ENCODE results near the gene YRDC.

The YRDC gene

GRCh38 chr1:37845049-37845646, 37.1 kb upstream of the YRDC start:
- H3K9ac ChIP-seq (ENCODE audit: low read depth, low read length, poor library complexity, severe bottlenecking): no peak overlapping the region
- no peak overlapping the region for H3K4me2 ChIP-seq (ENCODE audit: low read depth, low read length, poor library complexity, severe bottlenecking)
- peaks cover 9% of the 10 kb centered on the region; the same call in 1 of the 2 replicates for H3K36me3 ChIP-seq (ENCODE audit: insufficient read depth, low read length)
- TF ChIP-seq CTCF (conservative IDR thresholded peaks at IDR 0.05; ENCODE audit: low read length) (no peak), EZH2phosphoT487 (IDR thresholded peaks at IDR 0.05; ENCODE audit: borderline replicate concordance) (no peak)
- peaks cover 32% of the 10 kb centered on the region; the same call in 1 of the 2 replicates for H3K79me2 ChIP-seq (ENCODE audit: insufficient read depth, low read length)
- no peak overlapping the region for H2AFZ ChIP-seq (ENCODE audit: low read length)
- H3K4me3 ChIP-seq (ENCODE audit: low read length, poor library complexity, severe bottlenecking): no peak overlapping the region
- no peaks in the 10 kb centered on the region for H3K9me3 ChIP-seq (ENCODE audit: insufficient read depth, low read depth, low read length)
- H4K20me1 ChIP-seq (ENCODE audit: insufficient read depth, low read length, poor library complexity, severe bottlenecking): no peaks in the 10 kb centered on the region
- H3K27me3 ChIP-seq (ENCODE audit: insufficient read depth, low read length, poor library complexity, severe bottlenecking): no peaks in the 10 kb centered on the region
- no peaks in the 10 kb centered on the region for H3K9me2 ChIP-seq (replicated peaks; ENCODE audit: low read depth, low read length)
- peaks cover 9% of the 10 kb centered on the region for H3K4me1 ChIP-seq (ENCODE audit: insufficient read depth, low read length, poor library complexity, severe bottlenecking)
- H3F3A ChIP-seq (ENCODE audit: low read depth): no peaks in the 10 kb centered on the region

GRCh38 chr1:37844536-37844935, 36.5 kb upstream of the YRDC start:
- Histone ChIP-seq H3K27me3 (ENCODE audit: insufficient read depth, low read length, poor library complexity, severe bottlenecking) (no peaks in the 10 kb centered on the region), H3K9me3 (ENCODE audit: insufficient read depth, low read depth, low read length) (no peaks in the 10 kb centered on the region), H3K4me2 (ENCODE audit: low read depth, low read length, poor library complexity, severe bottlenecking) (no peak overlapping the region), H3K9ac (ENCODE audit: low read depth, low read length, poor library complexity, severe bottlenecking) (no peak overlapping the region), H3K4me3 (ENCODE audit: low read length, poor library complexity, severe bottlenecking) (no peak overlapping the region), H3K36me3 (ENCODE audit: insufficient read depth, low read length) (peaks cover 15% of the 10 kb centered on the region; the same call in 1 of the 2 replicates), H3K9me2 (replicated peaks; ENCODE audit: low read depth, low read length) (no peaks in the 10 kb centered on the region), H3K4me1 (ENCODE audit: insufficient read depth, low read length, poor library complexity, severe bottlenecking) (peaks cover 9% of the 10 kb centered on the region), H4K20me1 (ENCODE audit: insufficient read depth, low read length, poor library complexity, severe bottlenecking) (no peaks in the 10 kb centered on the region), H2AFZ (ENCODE audit: low read length) (no peak overlapping the region), H3K79me2 (ENCODE audit: insufficient read depth, low read length) (peaks cover 26% of the 10 kb centered on the region; the same call in 1 of the 2 replicates), H3F3A (ENCODE audit: low read depth) (no peaks in the 10 kb centered on the region)
- TF ChIP-seq CTCF (conservative IDR thresholded peaks at IDR 0.05; ENCODE audit: low read length) (no peak), EZH2phosphoT487 (IDR thresholded peaks at IDR 0.05; ENCODE audit: borderline replicate concordance) (no peak)

GRCh38 chr1:37841652-37842051, 33.6 kb upstream of the YRDC start:
- no peaks in the 10 kb centered on the region for H3K9me3 ChIP-seq (ENCODE audit: insufficient read depth, low read depth, low read length)
- H3K36me3 ChIP-seq (ENCODE audit: insufficient read depth, low read length): peaks cover 33% of the 10 kb centered on the region; the same call in 1 of the 2 replicates
- no peak overlapping the region for H3K9ac ChIP-seq (ENCODE audit: low read depth, low read length, poor library complexity, severe bottlenecking)
- H2AFZ ChIP-seq (ENCODE audit: low read length): no peak overlapping the region
- peaks cover 4% of the 10 kb centered on the region for H3K4me1 ChIP-seq (ENCODE audit: insufficient read depth, low read length, poor library complexity, severe bottlenecking)
- TF ChIP-seq CTCF (conservative IDR thresholded peaks at IDR 0.05; ENCODE audit: low read length) (no peak), EZH2phosphoT487 (IDR thresholded peaks at IDR 0.05; ENCODE audit: borderline replicate concordance) (no peak)
- H3K9me2 ChIP-seq (replicated peaks; ENCODE audit: low read depth, low read length): no peaks in the 10 kb centered on the region
- no peaks in the 10 kb centered on the region for H3K27me3 ChIP-seq (ENCODE audit: insufficient read depth, low read length, poor library complexity, severe bottlenecking)
- H4K20me1 ChIP-seq (ENCODE audit: insufficient read depth, low read length, poor library complexity, severe bottlenecking): no peaks in the 10 kb centered on the region
- H3K79me2 ChIP-seq (ENCODE audit: insufficient read depth, low read length): peaks cover 5% of the 10 kb centered on the region; the same call in 1 of the 2 replicates
- no peak overlapping the region for H3K4me3 ChIP-seq (ENCODE audit: low read length, poor library complexity, severe bottlenecking)
- no peaks in the 10 kb centered on the region for H3F3A ChIP-seq (ENCODE audit: low read depth)
- H3K4me2 ChIP-seq (ENCODE audit: low read depth, low read length, poor library complexity, severe bottlenecking): no peak overlapping the region

Data from Loucy (cell line).